Globus pallidus (tissue), 1 donor: ENCODE results near the gene CFAP119.

ENCODE experiments used
- DNase-seq: peaks from one replicate; pipeline ENCODE4 v3.0.0-alpha.2; 2015; ENCODE audit warnings: low spot score

The CFAP119 gene

GRCh38 chr16:30710971-30711370 is 50.9 kb downstream of the CFAP119 start:
- DNase-seq: no peak
